ENCODE data around the gene TRMT2B.

TRMT2B gene

DNA sequence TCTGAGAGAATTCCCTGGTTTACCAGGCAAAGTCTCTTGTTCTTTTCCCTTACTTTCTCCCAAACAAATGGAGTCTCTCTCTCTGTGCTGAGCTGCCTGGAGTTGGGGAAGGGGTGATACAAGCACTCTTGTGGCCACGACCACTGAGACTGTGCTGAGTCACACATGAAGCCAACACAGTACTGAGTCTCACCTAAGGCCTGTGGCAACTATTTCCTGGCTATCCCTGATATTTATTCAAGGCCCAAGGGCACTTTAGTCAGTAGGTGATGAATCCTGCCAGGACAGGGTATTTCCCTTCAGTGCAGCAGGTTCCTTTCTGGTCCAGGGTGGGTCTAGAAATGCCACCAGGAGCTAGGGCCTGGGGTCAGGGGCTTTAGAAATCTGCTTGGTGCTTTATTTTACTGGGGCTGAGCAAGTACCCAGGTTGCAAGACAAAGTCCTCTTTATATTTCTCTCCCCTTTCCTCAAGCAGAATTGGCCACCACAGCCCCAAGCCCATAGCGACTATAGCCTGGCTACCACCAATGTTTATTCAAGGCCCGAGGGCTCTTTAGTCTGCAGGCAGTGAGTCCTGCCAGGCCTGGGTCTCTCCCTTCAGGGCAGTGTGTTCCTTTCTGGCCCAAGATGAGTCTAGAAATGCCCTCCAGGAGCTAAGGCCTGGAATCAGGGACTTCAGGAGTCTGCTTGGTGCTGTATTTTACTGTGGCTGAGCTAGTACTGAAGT lies 71.9 kb downstream of the TRMT2B start:
- DNase-seq (ENCODE audit: low read depth), result no peak
- TF ChIP-seq, protein P1, sequence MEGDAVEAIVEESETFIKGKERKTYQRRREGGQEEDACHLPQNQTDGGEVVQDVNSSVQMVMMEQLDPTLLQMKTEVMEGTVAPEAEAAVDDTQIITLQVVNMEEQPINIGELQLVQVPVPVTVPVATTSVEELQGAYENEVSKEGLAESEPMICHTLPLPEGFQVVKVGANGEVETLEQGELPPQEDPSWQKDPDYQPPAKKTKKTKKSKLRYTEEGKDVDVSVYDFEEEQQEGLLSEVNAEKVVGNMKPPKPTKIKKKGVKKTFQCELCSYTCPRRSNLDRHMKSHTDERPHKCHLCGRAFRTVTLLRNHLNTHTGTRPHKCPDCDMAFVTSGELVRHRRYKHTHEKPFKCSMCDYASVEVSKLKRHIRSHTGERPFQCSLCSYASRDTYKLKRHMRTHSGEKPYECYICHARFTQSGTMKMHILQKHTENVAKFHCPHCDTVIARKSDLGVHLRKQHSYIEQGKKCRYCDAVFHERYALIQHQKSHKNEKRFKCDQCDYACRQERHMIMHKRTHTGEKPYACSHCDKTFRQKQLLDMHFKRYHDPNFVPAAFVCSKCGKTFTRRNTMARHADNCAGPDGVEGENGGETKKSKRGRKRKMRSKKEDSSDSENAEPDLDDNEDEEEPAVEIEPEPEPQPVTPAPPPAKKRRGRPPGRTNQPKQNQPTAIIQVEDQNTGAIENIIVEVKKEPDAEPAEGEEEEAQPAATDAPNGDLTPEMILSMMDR (IDR thresholded peaks at IDR 0.05; ENCODE audit: control insufficient read depth, extremely low read depth, insufficient read depth), result no peak
- H3K4me3 ChIP-seq (ENCODE audit: low read depth, low read length), result no peak overlapping the region

DNA sequence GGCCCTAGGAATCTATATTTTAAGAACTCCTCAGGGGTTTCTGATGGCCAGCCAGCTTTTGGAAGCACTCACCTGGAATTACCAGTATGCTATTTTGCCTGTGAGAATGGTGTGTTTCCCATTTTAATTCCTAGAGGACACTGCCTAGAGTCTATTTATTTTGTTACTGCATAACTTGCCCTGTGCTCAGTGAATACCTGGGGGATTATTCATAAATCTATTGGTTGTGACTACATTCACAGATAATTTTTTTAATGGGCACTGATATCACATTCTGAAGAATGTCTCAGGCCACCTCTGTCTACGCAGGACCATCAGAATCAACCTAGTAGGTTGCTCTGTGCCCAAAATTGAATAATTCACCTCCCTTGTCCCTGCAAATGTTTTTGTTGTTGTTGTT lies 75.7 kb downstream of the TRMT2B start:
- no peak overlapping the region for H3K4me3 ChIP-seq (ENCODE audit: low read depth, low read length)
- no peak for DNase-seq (ENCODE audit: low read depth)
- TF ChIP-seq, protein P1 (IDR thresholded peaks at IDR 0.05; ENCODE audit: control insufficient read depth, extremely low read depth, insufficient read depth), result no peak

GRCh38 chrX:100975212-100975611 lies 76.7 kb downstream of the TRMT2B start:
- TF ChIP-seq, protein P1 (IDR thresholded peaks at IDR 0.05; ENCODE audit: control insufficient read depth, extremely low read depth, insufficient read depth), result no peak
- DNase-seq (ENCODE audit: low read depth), result no peak

GRCh38 chrX:100973411-100973810 lies 78.5 kb downstream of the TRMT2B start:
- no peak for DNase-seq (ENCODE audit: low read depth)

More at GRCh38 chrX:100975212-100975611, 76.7 kb downstream of the TRMT2B start:
- no peak overlapping the region for H3K4me3 ChIP-seq (ENCODE audit: low read depth, low read length)

GRCh38 chrX:100969936-100970335 lies 82.0 kb downstream of the TRMT2B start:
- no peak for DNase-seq (ENCODE audit: low read depth)
- TF ChIP-seq, protein P1 (IDR thresholded peaks at IDR 0.05; ENCODE audit: control insufficient read depth, extremely low read depth, insufficient read depth), result no peak

More at GRCh38 chrX:100973411-100973810, 78.5 kb downstream of the TRMT2B start:
- TF ChIP-seq, protein P1 (IDR thresholded peaks at IDR 0.05; ENCODE audit: control insufficient read depth, extremely low read depth, insufficient read depth), result no peak
- H3K4me3 ChIP-seq (ENCODE audit: low read depth, low read length), result no peak overlapping the region

GRCh38 chrX:100969408-100969807 lies 82.5 kb downstream of the TRMT2B start, which contains the start of gene ARL13A:
Gene ARL13A, plus strand, starts transcription at chrX:100969708. Its CDS starts 3,982 bp downstream, at chrX:100973690.
- no peak within 1 kb of the TSS for H3K4me3 ChIP-seq (ENCODE audit: low read depth, low read length)
- no peak for DNase-seq (ENCODE audit: low read depth)
- TF ChIP-seq, protein P1 (IDR thresholded peaks at IDR 0.05; ENCODE audit: control insufficient read depth, extremely low read depth, insufficient read depth), result no peak

More at GRCh38 chrX:100969936-100970335, 82.0 kb downstream of the TRMT2B start:
- no peak overlapping the region for H3K4me3 ChIP-seq (ENCODE audit: low read depth, low read length)
